Activated naive CD8-positive, alpha-beta T cell treated with anti-CD3 and anti-CD28 coated beads for 36 hours (primary cell): ENCODE measurements around the gene SPACA4. TPM values are rescaled to one million over a fixed set of nuclear protein-coding genes. Genes with fewer than 3 reads are reported as not detected.
A peak's percentile ranks its signal among the peaks of the same experiment; 100 is the strongest.

Experiments used
- DNase-seq: peaks from one replicate; pipeline ENCODE4 v3.0.0; 2021
- H3K27ac Mint-ChIP-seq: one replicate; pipeline ENCODE4 v1.8.0; 2022; ENCODE audit warnings: mild to moderate bottlenecking, moderate library complexity, mixed read lengths
- H3K27me3 Mint-ChIP-seq: one replicate; pipeline ENCODE4 v1.8.0; 2022; ENCODE audit warnings: mild to moderate bottlenecking, mixed read lengths
- H3K36me3 Mint-ChIP-seq: one replicate; pipeline ENCODE4 v1.8.0; 2021; ENCODE audit warnings: mild to moderate bottlenecking, mixed read lengths
- H3K4me1 Mint-ChIP-seq: one replicate; pipeline ENCODE4 v1.8.0; 2021; ENCODE audit warnings: mixed read lengths
- H3K4me3 Mint-ChIP-seq: one replicate; pipeline ENCODE4 v1.8.0; 2022; ENCODE audit warnings: mild to moderate bottlenecking, moderate library complexity, mixed read lengths
- H3K9me3 Mint-ChIP-seq: one replicate; pipeline ENCODE4 v1.8.0; 2022; ENCODE audit warnings: mixed read lengths
- total RNA-seq, 2 experiments: library from RNA; stranded (reverse); gene quantifications; one replicate each; pipeline ENCODE4 v1.2.3, GENCODE V29; 2021

Gene SPACA4
- total RNA-seq, 2 experiments from 2014 or later = not detected

DNA sequence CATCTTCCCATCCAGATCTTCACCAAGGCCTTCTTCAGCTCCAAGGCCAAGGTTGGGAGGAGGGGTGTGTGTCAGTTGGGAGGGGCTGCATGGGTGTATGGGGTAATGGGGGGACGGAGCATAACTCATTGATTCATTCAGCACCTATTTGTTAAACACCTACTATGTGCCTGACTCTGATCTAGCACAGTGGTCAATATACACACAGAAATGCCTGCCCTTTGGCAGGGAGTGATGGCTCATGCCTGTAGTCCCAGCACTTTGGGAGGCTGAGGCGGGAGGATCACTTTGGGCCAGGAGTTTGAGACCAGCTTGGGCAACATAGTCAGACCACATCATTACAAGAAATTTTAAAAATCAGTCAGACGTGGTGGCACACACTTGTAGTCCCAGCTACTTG is 19.2 kb upstream of the SPACA4 start:
- no peak overlapping the region for H3K27ac Mint-ChIP-seq
- H3K27me3 Mint-ChIP-seq = peaks cover 12% of the 10 kb centered on the region
- H3K4me3 Mint-ChIP-seq = no peak overlapping the region
- no peak for DNase-seq
- no peaks in the 10 kb centered on the region for H3K36me3 Mint-ChIP-seq
- H3K9me3 Mint-ChIP-seq = no peaks in the 10 kb centered on the region
- peaks cover 13% of the 10 kb centered on the region for H3K4me1 Mint-ChIP-seq

GRCh38 chr19:48588670-48589401 is 17.7 kb upstream of the SPACA4 start:
- peaks cover 13% of the 10 kb centered on the region for H3K4me1 Mint-ChIP-seq
- H3K27me3 Mint-ChIP-seq = peaks cover 12% of the 10 kb centered on the region
- peak overlapping the region; percentile 7 for H3K4me3 Mint-ChIP-seq
- peak; percentile 85 for DNase-seq
- H3K36me3 Mint-ChIP-seq = no peaks in the 10 kb centered on the region
- no peak overlapping the region for H3K27ac Mint-ChIP-seq
- H3K9me3 Mint-ChIP-seq = no peaks in the 10 kb centered on the region

- DNase-seq = no peak
- H3K4me3 Mint-ChIP-seq = no peak overlapping the region
- H3K4me1 Mint-ChIP-seq = peaks cover 8% of the 10 kb centered on the region
- no peak overlapping the region for H3K27ac Mint-ChIP-seq
- no peaks in the 10 kb centered on the region for H3K36me3 Mint-ChIP-seq
- no peaks in the 10 kb centered on the region for H3K9me3 Mint-ChIP-seq
- peaks cover 6% of the 10 kb centered on the region for H3K27me3 Mint-ChIP-seq
These were observed 15.5 kb upstream of the SPACA4 start for GRCh38 chr19:48591021-48591420.

GRCh38 chr19:48595171-48595570 is 11.4 kb upstream of the SPACA4 start:
- H3K36me3 Mint-ChIP-seq = no peaks in the 10 kb centered on the region
- H3K4me3 Mint-ChIP-seq = no peak overlapping the region
- no peaks in the 10 kb centered on the region for H3K4me1 Mint-ChIP-seq
- DNase-seq = no peak
- H3K27me3 Mint-ChIP-seq = no peaks in the 10 kb centered on the region
- H3K9me3 Mint-ChIP-seq = no peaks in the 10 kb centered on the region
- no peak overlapping the region for H3K27ac Mint-ChIP-seq

DNA sequence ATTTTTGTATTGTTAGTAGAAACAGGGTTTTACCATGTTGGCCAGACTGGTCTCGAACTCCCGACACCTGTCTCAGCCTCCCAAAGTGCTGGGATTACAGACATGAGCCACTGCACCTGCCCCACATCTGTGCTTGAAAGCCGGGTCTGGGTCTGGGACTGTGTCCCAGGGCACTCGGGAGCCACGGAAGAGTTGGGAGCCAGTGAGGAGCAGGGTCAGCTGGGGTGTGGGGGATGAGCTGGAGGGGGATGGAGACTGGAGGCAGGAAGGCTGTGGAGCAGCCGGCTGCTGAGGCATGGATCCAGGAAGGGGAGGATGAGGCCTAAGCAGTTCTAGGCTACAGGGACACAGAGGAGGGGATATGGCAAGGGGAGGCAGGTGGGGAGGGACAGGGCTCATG is 10.7 kb upstream of the SPACA4 start:
- Mint-ChIP-seq H3K27ac (no peak overlapping the region), H3K36me3 (no peaks in the 10 kb centered on the region), H3K27me3 (no peaks in the 10 kb centered on the region)

GRCh38 chr19:48596237-48596636 is 10.3 kb upstream of the SPACA4 start:
- peak overlapping the region; percentile 66 for H3K4me3 Mint-ChIP-seq
- no peaks in the 10 kb centered on the region for H3K27me3 Mint-ChIP-seq
- no peaks in the 10 kb centered on the region for H3K9me3 Mint-ChIP-seq
- DNase-seq = no peak
- no peaks in the 10 kb centered on the region for H3K36me3 Mint-ChIP-seq
- H3K27ac Mint-ChIP-seq = no peak overlapping the region
- no peaks in the 10 kb centered on the region for H3K4me1 Mint-ChIP-seq

More for the DNA sequence above, 10.7 kb upstream of the SPACA4 start:
- H3K9me3 Mint-ChIP-seq = no peaks in the 10 kb centered on the region
- DNase-seq = no peak
- peak overlapping the region; percentile 25 for H3K4me3 Mint-ChIP-seq
- no peaks in the 10 kb centered on the region for H3K4me1 Mint-ChIP-seq

DNA sequence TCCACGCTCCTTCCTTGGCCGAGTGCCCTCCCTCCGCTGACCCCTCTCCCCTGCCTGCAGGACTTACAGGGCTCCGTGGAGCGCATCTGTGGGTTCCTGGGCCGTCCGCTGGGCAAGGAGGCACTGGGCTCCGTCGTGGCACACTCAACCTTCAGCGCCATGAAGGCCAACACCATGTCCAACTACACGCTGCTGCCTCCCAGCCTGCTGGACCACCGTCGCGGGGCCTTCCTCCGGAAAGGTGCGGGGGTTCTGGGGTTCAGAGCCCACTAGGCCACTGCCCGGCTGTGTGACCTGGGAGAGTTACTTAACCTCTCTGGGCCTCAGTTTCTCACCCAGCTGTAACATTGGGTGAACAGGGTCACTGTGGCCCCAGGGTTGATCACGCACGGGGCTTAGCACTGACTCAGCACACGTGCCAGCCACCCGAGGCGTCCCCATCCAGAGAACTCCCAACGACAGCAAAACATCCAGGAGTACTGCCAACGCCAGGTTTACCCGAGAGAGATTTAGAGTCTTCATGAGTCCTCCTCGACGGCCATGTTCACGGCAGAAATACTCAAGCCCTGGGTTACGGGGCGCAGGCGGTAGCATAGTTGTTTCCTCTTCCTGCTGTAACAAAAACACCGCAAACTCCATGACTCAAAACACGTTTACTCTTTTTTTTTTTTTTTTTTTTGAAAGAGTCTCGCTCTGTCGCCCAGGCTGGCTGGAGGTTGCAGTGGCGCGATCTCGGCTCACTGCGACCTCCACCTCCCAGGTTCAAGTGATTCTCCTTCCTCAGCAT is 9.7 kb upstream of the SPACA4 start:
- no peaks in the 10 kb centered on the region for H3K36me3 Mint-ChIP-seq
- DNase-seq = no peak
- H3K27ac Mint-ChIP-seq = peak overlapping the region; percentile 65
- H3K4me3 Mint-ChIP-seq = peak overlapping the region; percentile 66
- no peaks in the 10 kb centered on the region for H3K9me3 Mint-ChIP-seq
- no peaks in the 10 kb centered on the region for H3K4me1 Mint-ChIP-seq
- no peaks in the 10 kb centered on the region for H3K27me3 Mint-ChIP-seq

DNA sequence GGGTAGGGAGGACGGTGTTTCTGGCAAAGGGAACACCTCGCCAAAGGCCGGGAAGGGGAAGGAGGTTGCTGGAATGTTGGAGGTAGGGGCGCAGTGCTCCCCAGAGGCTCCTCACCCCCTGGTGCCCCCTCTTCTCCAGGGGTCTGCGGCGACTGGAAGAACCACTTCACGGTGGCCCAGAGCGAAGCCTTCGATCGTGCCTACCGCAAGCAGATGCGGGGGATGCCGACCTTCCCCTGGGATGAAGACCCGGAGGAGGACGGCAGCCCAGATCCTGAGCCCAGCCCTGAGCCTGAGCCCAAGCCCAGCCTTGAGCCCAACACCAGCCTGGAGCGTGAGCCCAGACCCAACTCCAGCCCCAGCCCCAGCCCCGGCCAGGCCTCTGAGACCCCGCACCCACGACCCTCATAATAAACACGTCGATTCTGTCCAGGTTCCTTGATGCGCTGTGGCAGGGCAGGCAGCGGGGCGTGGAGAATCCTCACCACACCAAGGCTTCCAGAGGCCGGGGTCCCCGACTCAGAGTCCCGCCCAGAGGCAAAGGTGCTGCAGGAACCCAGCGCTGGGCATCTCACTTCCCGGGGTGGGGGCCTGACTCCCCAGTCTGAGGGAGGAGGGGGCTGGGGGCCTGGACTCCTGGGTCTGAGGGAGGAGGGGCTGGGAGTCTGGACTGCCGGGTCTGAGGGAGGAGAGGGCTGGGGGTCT is 7.4 kb upstream of the SPACA4 start:
- Mint-ChIP-seq H3K4me1 (no peaks in the 10 kb centered on the region), H3K27ac (no peak overlapping the region), H3K9me3 (no peaks in the 10 kb centered on the region), H3K27me3 (no peaks in the 10 kb centered on the region), H3K36me3 (no peaks in the 10 kb centered on the region), H3K4me3 (no peak overlapping the region)
- no peak for DNase-seq

GRCh38 chr19:48600679-48601417 is 5.7 kb upstream of the SPACA4 start:
- Mint-ChIP-seq H3K27me3 (no peaks in the 10 kb centered on the region), H3K9me3 (no peaks in the 10 kb centered on the region), H3K27ac (no peak overlapping the region)

GRCh38 chr19:48603001-48603400 is 3.5 kb upstream of the SPACA4 start:
- Mint-ChIP-seq H3K27ac (no peak overlapping the region), H3K9me3 (no peaks in the 10 kb centered on the region), H3K4me3 (no peak overlapping the region), H3K36me3 (no peaks in the 10 kb centered on the region), H3K4me1 (no peaks in the 10 kb centered on the region), H3K27me3 (no peaks in the 10 kb centered on the region)
- DNase-seq = no peak

More at GRCh38 chr19:48600679-48601417, 5.7 kb upstream of the SPACA4 start:
- no peaks in the 10 kb centered on the region for H3K4me1 Mint-ChIP-seq
- DNase-seq = no peak
- H3K4me3 Mint-ChIP-seq = no peak overlapping the region
- no peaks in the 10 kb centered on the region for H3K36me3 Mint-ChIP-seq

DNA sequence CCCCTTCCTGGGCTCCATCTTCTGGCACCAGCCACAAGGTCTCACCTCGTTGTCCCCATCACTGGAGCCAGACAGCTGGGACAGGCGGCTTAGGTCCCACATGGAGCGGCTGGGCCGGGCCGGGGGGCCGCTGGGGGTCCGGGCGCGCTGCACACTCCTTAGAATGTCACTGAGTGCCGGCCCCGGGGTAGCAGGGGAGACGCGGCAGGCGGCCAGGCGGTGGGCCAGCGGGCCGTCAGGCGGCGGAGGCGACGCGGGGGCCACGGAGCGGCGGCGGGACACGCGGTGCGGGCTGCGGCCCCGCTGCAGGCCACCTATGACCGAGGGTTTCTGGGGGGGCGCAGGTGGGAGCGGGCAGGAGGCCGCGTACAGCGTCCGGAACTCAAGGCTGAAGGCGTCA is 3.1 kb upstream of the SPACA4 start:
- H3K4me3 Mint-ChIP-seq = no peak overlapping the region
- H3K27me3 Mint-ChIP-seq = no peaks in the 10 kb centered on the region
- no peak overlapping the region for H3K27ac Mint-ChIP-seq
- H3K9me3 Mint-ChIP-seq = no peaks in the 10 kb centered on the region
- DNase-seq = no peak
- H3K36me3 Mint-ChIP-seq = no peaks in the 10 kb centered on the region
- H3K4me1 Mint-ChIP-seq = no peaks in the 10 kb centered on the region

- Mint-ChIP-seq H3K27ac (no peak overlapping the region), H3K9me3 (no peaks in the 10 kb centered on the region), H3K4me3 (no peak overlapping the region), H3K4me1 (no peaks in the 10 kb centered on the region), H3K36me3 (peaks cover 1% of the 10 kb centered on the region), H3K27me3 (no peaks in the 10 kb centered on the region)
- no peak for DNase-seq
These were observed 2.7 kb upstream of the SPACA4 start for GRCh38 chr19:48603850-48604249.

- no peaks in the 10 kb centered on the region for H3K9me3 Mint-ChIP-seq
- DNase-seq = no peak
- no peak overlapping the region for H3K4me3 Mint-ChIP-seq
- no peaks in the 10 kb centered on the region for H3K4me1 Mint-ChIP-seq
- peaks cover 2% of the 10 kb centered on the region for H3K36me3 Mint-ChIP-seq
- H3K27me3 Mint-ChIP-seq = no peaks in the 10 kb centered on the region
- no peak overlapping the region for H3K27ac Mint-ChIP-seq
These were observed 815 bp downstream of the SPACA4 start for GRCh38 chr19:48607359-48607755.

DNA sequence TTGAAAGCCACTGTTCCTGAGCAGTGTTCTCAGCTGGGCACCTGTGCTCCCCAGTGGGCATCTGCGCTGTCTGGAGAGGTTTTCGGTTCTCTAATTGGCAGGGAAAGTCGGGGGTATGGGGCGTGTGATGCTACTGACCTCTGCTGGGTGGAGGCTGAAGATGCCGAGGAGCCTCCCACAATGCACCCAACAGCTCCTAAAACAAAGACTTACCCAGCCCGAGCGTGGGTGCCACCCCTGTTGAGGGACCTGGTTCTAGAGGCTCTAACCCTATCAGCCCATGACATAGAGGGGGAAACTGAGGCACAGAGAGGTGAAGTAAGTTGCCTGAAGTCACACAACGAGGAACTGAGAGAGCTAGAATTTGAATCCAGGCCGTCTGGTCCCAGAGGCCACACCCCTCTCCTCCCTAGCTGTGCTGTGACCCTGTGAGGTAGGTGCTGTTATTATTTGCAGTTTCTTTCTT is 2.3 kb downstream of the SPACA4 start:
- H3K27me3 Mint-ChIP-seq = no peaks in the 10 kb centered on the region
- H3K36me3 Mint-ChIP-seq = peaks cover 6% of the 10 kb centered on the region
- H3K4me3 Mint-ChIP-seq = no peak overlapping the region
- no peak overlapping the region for H3K27ac Mint-ChIP-seq
- peaks cover 3% of the 10 kb centered on the region for H3K4me1 Mint-ChIP-seq
- DNase-seq = peak; percentile 47
- no peaks in the 10 kb centered on the region for H3K9me3 Mint-ChIP-seq
